HEK293 (cell line): Measurements from ENCODE around the gene LMO1.

Experiments
- CTCF ChIP-seq: fragments of 450-650 bp; formaldehyde crosslinking; IDR thresholded peaks from 2 replicates; pipeline ENCODE4 v1.5.1; 2016; ENCODE audit warnings: missing biosample characterization, missing genetic modification characterization
- REST ChIP-seq: fragments of 450-650 bp; formaldehyde crosslinking; IDR thresholded peaks from 2 replicates; pipeline ENCODE4 v1.5.1; 2016; ENCODE audit warnings: missing biosample characterization, missing genetic modification characterization
- ZNF146 ChIP-seq: fragments of 450-650 bp; formaldehyde crosslinking; IDR thresholded peaks from 2 replicates; pipeline ENCODE4 v1.5.1; 2016; ENCODE audit warnings: missing biosample characterization, missing genetic modification characterization
- ZNF18 ChIP-seq: fragments of 450-650 bp; formaldehyde crosslinking; IDR thresholded peaks from 2 replicates; pipeline ENCODE4 v1.5.1; 2016; ENCODE audit warnings: missing biosample characterization, missing genetic modification characterization
- ZNF184 ChIP-seq: fragments of 450-650 bp; IDR thresholded peaks from 2 replicates; pipeline ENCODE4 v1.5.1; 2018; ENCODE audit warnings: missing biosample characterization, mild to moderate bottlenecking, missing genetic modification characterization
- ZNF292 ChIP-seq: fragments of 450-650 bp; formaldehyde crosslinking; IDR thresholded peaks from 2 replicates; pipeline ENCODE4 v1.5.1; 2016; ENCODE audit warnings: low read depth, missing biosample characterization, missing genetic modification characterization, borderline replicate concordance
- ZNF473 ChIP-seq: fragments of 450-650 bp; formaldehyde crosslinking; IDR thresholded peaks from 2 replicates; pipeline ENCODE4 v1.5.1; 2017; ENCODE audit warnings: missing biosample characterization, missing genetic modification characterization
- ZNF654 ChIP-seq: fragments of 450-650 bp; formaldehyde crosslinking; IDR thresholded peaks from 2 replicates; pipeline ENCODE4 v1.5.1; 2016; ENCODE audit warnings: low read depth, missing biosample characterization, missing genetic modification characterization
- ZXDB ChIP-seq: fragments of 450-650 bp; formaldehyde crosslinking; IDR thresholded peaks from 2 replicates; pipeline ENCODE4 v1.5.1; 2016; ENCODE audit warnings: missing biosample characterization, missing genetic modification characterization
- TF ChIP-seq, protein P1 (sequence below): fragments of 450-650 bp; formaldehyde crosslinking; IDR thresholded peaks from 2 replicates; pipeline ENCODE4 v1.5.1; 2016; ENCODE audit warnings: missing biosample characterization, missing genetic modification characterization
- TF ChIP-seq, protein P2 (sequence below): fragments of 450-650 bp; formaldehyde crosslinking; IDR thresholded peaks from 2 replicates; pipeline ENCODE4 v1.5.1; 2016; ENCODE audit warnings: missing biosample characterization, missing genetic modification characterization

DNA sequence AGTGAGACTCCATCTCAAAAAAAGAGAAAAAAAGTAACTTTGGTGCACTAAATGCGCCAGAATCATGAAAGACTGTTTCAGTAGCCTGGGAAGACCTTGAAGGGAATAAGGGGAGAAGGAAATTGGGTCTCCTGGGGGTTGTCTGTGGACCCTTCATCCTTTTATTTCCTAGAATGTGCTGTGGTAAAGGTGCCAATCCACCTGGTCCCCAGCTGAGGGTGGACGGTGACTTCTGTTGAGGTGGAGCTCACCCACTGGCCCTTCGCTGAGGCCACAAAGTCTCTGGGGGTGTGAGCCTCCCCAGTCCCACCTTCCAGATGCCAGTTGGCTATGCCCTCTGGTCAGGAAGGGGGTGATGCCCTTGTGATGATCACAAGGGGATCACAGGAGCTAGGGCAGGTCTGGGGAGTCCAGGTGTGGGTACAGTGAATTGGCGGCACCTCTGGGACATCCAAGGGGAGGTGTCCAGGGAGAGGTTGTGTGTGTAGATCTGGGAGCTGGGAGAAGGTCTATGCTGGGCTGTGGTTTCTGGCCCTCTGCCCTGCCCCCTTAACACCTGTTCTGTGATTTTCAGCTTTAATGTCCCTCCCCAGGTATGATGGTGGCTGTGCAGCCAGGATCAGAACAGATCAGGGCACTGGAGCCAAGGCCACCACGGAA, 34.2 kb upstream of the LMO1 start:
- TF ChIP-seq CTCF (tag by site-specific recombination): no peak
- TF ChIP-seq ZNF654: no peak
- TF ChIP-seq, protein P1, sequence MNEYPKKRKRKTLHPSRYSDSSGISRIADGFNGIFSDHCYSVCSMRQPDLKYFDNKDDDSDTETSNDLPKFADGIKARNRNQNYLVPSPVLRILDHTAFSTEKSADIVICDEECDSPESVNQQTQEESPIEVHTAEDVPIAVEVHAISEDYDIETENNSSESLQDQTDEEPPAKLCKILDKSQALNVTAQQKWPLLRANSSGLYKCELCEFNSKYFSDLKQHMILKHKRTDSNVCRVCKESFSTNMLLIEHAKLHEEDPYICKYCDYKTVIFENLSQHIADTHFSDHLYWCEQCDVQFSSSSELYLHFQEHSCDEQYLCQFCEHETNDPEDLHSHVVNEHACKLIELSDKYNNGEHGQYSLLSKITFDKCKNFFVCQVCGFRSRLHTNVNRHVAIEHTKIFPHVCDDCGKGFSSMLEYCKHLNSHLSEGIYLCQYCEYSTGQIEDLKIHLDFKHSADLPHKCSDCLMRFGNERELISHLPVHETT (tag by site-specific recombination): no peak
- no peak for TF ChIP-seq ZNF473 (tag by site-specific recombination)
- no peak for TF ChIP-seq ZNF18 (tag by site-specific recombination)
- TF ChIP-seq REST (tag by site-specific recombination): no peak
- TF ChIP-seq ZXDB (tag by site-specific recombination): no peak
- no peak for TF ChIP-seq ZNF184
- TF ChIP-seq, protein P2, sequence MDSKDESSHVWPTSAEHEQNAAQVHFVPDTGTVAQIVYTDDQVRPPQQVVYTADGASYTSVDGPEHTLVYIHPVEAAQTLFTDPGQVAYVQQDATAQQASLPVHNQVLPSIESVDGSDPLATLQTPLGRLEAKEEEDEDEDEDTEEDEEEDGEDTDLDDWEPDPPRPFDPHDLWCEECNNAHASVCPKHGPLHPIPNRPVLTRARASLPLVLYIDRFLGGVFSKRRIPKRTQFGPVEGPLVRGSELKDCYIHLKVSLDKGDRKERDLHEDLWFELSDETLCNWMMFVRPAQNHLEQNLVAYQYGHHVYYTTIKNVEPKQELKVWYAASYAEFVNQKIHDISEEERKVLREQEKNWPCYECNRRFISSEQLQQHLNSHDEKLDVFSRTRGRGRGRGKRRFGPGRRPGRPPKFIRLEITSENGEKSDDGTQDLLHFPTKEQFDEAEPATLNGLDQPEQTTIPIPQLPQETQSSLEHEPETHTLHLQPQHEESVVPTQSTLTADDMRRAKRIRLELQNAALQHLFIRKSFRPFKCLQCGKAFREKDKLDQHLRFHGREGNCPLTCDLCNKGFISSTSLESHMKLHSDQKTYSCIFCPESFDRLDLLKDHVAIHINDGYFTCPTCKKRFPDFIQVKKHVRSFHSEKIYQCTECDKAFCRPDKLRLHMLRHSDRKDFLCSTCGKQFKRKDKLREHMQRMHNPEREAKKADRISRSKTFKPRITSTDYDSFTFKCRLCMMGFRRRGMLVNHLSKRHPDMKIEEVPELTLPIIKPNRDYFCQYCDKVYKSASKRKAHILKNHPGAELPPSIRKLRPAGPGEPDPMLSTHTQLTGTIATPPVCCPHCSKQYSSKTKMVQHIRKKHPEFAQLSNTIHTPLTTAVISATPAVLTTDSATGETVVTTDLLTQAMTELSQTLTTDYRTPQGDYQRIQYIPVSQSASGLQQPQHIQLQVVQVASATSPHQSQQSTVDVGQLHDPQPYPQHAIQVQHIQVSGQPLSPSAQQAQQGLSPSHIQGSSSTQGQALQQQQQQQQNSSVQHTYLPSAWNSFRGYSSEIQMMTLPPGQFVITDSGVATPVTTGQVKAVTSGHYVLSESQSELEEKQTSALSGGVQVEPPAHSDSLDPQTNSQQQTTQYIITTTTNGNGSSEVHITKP (tag by site-specific recombination): no peak
- TF ChIP-seq ZNF292 (tag by site-specific recombination): no peak
- no peak for TF ChIP-seq ZNF146 (tag by site-specific recombination)
